Endothelial cell of umbilical vein (primary cell): Measurements from ENCODE around the gene IGFL1. TPM values are rescaled to one million over a fixed set of nuclear protein-coding genes. Genes with fewer than 3 reads are reported as not detected.

Source experiments
- BruUV-seq: library from RNA; stranded (reverse); fragments of 400-500 nt; replicated peaks from 2 replicates; lab custom pipeline; 2021; lab: Mats Ljungman, UMichigan
- CTCF ChIA-PET: fragments of 300-600, 350-600 bp; sonication (Branson Sonifier 250); formaldehyde crosslinking; loops from one replicate; lab custom pipeline; 2021; ENCODE audit warnings: antibody characterized with exemption, inconsistent platforms; lab: Charles Lee
- POLR2A ChIA-PET: fragments of 300-600, 350-600 bp; sonication (Branson Sonifier 250); formaldehyde crosslinking; loops from one replicate; lab custom pipeline; 2021; ENCODE audit warnings: antibody characterized with exemption, inconsistent platforms; lab: Charles Lee
- DNase-seq: peaks from one replicate; pipeline ENCODE4 v3.0.0-alpha.2; 2011; ENCODE audit warnings: low read depth, low spot score
- FAIRE-seq: peaks from 2 replicates; lab custom pipeline; 2011; peaks lifted over from hg19 to GRCh38; lab: Jason Lieb, UNC
- H2AFZ ChIP-seq: 2 replicates; pipeline ENCODE4 v1.6.0; 2012; ENCODE audit warnings: low read depth, low read length, control low read depth, inconsistent platforms
- H3K27ac ChIP-seq: 2 replicates; pipeline ENCODE4 v1.5.1; 2011; ENCODE audit warnings: low read depth, mild to moderate bottlenecking, control low read depth, low read length, moderate library complexity; ENCODE audit not compliant: insufficient read depth
- H3K27me3 ChIP-seq, 2 experiments: 2 replicates each; pipeline versions ENCODE4 v1.6.0 to v1.6.1; 2011; ENCODE audit warnings: low read length in 2 of 2, mixed read lengths in 1 of 2; ENCODE audit not compliant: control insufficient read depth in 2 of 2, insufficient read depth in 2 of 2
- H3K36me3 ChIP-seq, 2 experiments: 2 replicates in 1 of 2; 3 replicates in 1 of 2; pipeline ENCODE4 v1.5.1; 2011; ENCODE audit warnings: low read length in 2 of 2, mild to moderate bottlenecking in 1 of 2, moderate library complexity in 1 of 2; ENCODE audit not compliant: control insufficient read depth in 2 of 2, insufficient read depth in 2 of 2; ENCODE audit errors: extremely low read depth in 1 of 2
- H3K4me1 ChIP-seq: 3 replicates; pipeline ENCODE4 v1.5.1; 2011; ENCODE audit warnings: mild to moderate bottlenecking, low read length; ENCODE audit not compliant: control insufficient read depth, insufficient read depth; ENCODE audit errors: extremely low read depth
- H3K4me2 ChIP-seq: 2 replicates; pipeline ENCODE4 v1.6.1; 2011; ENCODE audit warnings: low read length, control low read depth, mixed read lengths; ENCODE audit not compliant: insufficient read depth
- H3K4me3 ChIP-seq, 3 experiments: fragments of 200-600 bp in 1 of 3; sonication (generic), shearing (Covaris generic) in 1 of 3; replicated peaks in 1 of 3; 2 replicates each; pipeline ENCODE4 v1.5.1; 2011 to 2016; ENCODE audit warnings: control low read depth in 3 of 3, low read length in 3 of 3, mild to moderate bottlenecking in 2 of 3, inconsistent platforms in 1 of 3, low read depth in 1 of 3, moderate library complexity in 1 of 3; ENCODE audit not compliant: insufficient read depth in 1 of 3
- H3K79me2 ChIP-seq: 2 replicates; pipeline ENCODE4 v1.6.0; 2012; ENCODE audit warnings: low read length, inconsistent platforms; ENCODE audit not compliant: control insufficient read depth, insufficient read depth
- H3K9ac ChIP-seq: replicated peaks from 2 replicates; pipeline ENCODE3; 2011; ENCODE audit warnings: low read length, control low read depth; ENCODE audit not compliant: insufficient read depth; ENCODE audit errors: extremely low read depth
- H3K9me1 ChIP-seq: replicated peaks from 3 replicates; pipeline ENCODE4 v1.6.0; 2011; ENCODE audit warnings: mild to moderate bottlenecking, low read length; ENCODE audit not compliant: control insufficient read depth, insufficient read depth; ENCODE audit errors: extremely low read depth
- H3K9me3 ChIP-seq: replicated peaks from 2 replicates; pipeline ENCODE4 v1.5.1; 2012; ENCODE audit warnings: low read length, inconsistent platforms; ENCODE audit not compliant: control insufficient read depth, insufficient read depth
- H4K20me1 ChIP-seq: replicated peaks from 2 replicates; pipeline ENCODE3; 2011; ENCODE audit warnings: mild to moderate bottlenecking, low read length; ENCODE audit not compliant: control insufficient read depth, insufficient read depth; ENCODE audit errors: extremely low read depth
- EZH2 ChIP-seq: IDR thresholded peaks from 2 replicates; pipeline ENCODE4 v1.6.1; 2012; ENCODE audit warnings: borderline replicate concordance, low read depth, mild to moderate bottlenecking, moderate library complexity, low read length, inconsistent platforms; ENCODE audit not compliant: severe bottlenecking
- FOS ChIP-seq: IDR thresholded peaks from 2 replicates; pipeline ENCODE4 v1.6.1; 2011; ENCODE audit warnings: mild to moderate bottlenecking, low read length, moderate library complexity, borderline replicate concordance; ENCODE audit not compliant: insufficient read depth
- GATA2 ChIP-seq: IDR thresholded peaks from 2 replicates; pipeline ENCODE4 v1.7.0; 2011; ENCODE audit warnings: low read depth, mild to moderate bottlenecking, moderate library complexity, mixed read lengths, low read length; ENCODE audit not compliant: insufficient read length, insufficient read depth
- JUN ChIP-seq: IDR thresholded peaks from 2 replicates; pipeline ENCODE4 v1.6.1; 2011; ENCODE audit warnings: borderline replicate concordance, low read depth; ENCODE audit not compliant: insufficient read length, insufficient read depth
- MYC ChIP-seq: IDR thresholded peaks from one replicate; pipeline ENCODE4 v1.6.1; 2011; ENCODE audit warnings: mild to moderate bottlenecking, low read depth, low read length
- POLR2A ChIP-seq: IDR thresholded peaks from 2 replicates; pipeline ENCODE4 v1.6.1; 2012; ENCODE audit warnings: low read depth, mild to moderate bottlenecking, control low read depth, low read length
- POLR2AphosphoS5 ChIP-seq: IDR thresholded peaks from 2 replicates; pipeline ENCODE4 v1.6.1; 2012; ENCODE audit warnings: low read depth, mild to moderate bottlenecking, control low read depth, low read length, moderate library complexity; ENCODE audit not compliant: insufficient read depth
- dilution Hi-C: fragments of 300-500 bp; cut with MboI; formaldehyde crosslinking; loops from one replicate; pipeline ENCODE4 v1.15.0; 2019; ENCODE audit warnings: low sequenced_read_pairs; ENCODE audit not compliant: extremely low pct_ligation_motif_present
- intact Hi-C: fragments of 100-400 bp; cut with micrococcal nuclease; formaldehyde crosslinking; loops from one replicate; pipeline ENCODE4 v1.10.0; 2022
- polyA plus RNA-seq, 4 experiments: library from polyadenylated mRNA; depleted of rRNA in 3 of 4; stranded (reverse) in 3 of 4; unstranded in 1 of 4; fragments of >200 nt; gene quantifications; 2 replicates each; pipeline versions ENCODE4 v1.2.1 to v1.2.3, GENCODE V29; 2011 to 2012; ENCODE audit warnings: missing spikeins in 1 of 4
- total RNA-seq: library from RNA; stranded (reverse); gene quantifications from 2 replicates; pipeline ENCODE4 v1.2.3, GENCODE V29; 2021
- TF ChIP-seq, protein P1 (sequence below): IDR thresholded peaks from 2 replicates; pipeline ENCODE4 v1.6.1; 2011; ENCODE audit not compliant: insufficient read depth, insufficient read length
- TF ChIP-seq, protein P2 (sequence below), 2 donors: IDR thresholded peaks; 1 replicate in 1 of 2; 2 replicates in 1 of 2; pipeline ENCODE4 v1.5.1; 2011; ENCODE audit warnings: low read length in 2 of 2, mild to moderate bottlenecking in 2 of 2, moderate library complexity in 2 of 2, control low read depth in 1 of 2, inconsistent platforms in 1 of 2, low read depth in 1 of 2; ENCODE audit not compliant: insufficient read depth in 1 of 2; ENCODE audit errors: extremely low read depth in 1 of 2

IGFL1 gene
- total and polyA plus RNA-seq, 2 donors (not counting 3 experiments of a cell fraction or from before 2014, with no cell fraction given) = not detected

- dilution Hi-C loops = no loop called here
Observed at GRCh38 chr19:46232468-46232867, 2.9 kb downstream of the IGFL1 start.

DNA sequence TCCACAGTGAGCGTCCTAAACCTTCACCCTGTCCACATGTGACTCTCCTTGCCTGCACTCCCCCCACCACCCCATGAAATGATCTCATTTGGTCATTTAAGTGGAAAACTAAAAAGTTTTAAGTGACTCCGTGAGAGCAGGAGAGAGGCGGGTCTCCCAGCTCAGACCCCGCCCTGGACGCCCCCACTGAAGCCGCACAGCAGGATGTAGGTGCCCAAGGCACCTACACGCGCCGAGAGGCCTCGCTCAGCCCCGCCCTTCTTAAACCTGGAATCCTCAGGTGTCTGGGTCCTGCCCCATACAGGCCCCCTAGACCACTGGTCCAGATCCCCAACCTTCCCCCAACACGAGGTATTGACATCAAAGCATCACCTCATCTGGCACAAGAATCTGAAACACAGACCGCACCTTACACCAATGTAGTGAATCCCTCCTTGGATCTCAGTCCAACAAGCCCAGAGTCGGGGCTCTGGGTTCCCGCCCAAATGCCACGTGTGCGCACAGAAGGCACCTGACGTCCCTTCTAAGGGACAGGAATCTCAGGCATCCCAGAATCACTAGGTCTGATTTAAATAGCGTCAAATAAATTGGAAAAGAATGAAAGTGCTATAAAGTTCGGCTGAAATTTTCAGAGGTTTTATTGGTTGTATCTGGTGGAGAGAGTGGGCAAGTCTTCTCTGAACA lies 3.5 kb downstream of the IGFL1 start:
- ChIA-PET CTCF (no interaction called here), POLR2A (no interaction called here)
- intact Hi-C loops = no loop called here
- TF ChIP-seq POLR2AphosphoS5 (no peak), POLR2A (no peak), MYC (no peak), FOS (no peak), EZH2 (no peak), JUN (no peak), GATA2 (no peak)
- TF ChIP-seq, protein P1, sequence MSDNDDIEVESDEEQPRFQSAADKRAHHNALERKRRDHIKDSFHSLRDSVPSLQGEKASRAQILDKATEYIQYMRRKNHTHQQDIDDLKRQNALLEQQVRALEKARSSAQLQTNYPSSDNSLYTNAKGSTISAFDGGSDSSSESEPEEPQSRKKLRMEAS = no peak
- TF ChIP-seq, protein P2, sequence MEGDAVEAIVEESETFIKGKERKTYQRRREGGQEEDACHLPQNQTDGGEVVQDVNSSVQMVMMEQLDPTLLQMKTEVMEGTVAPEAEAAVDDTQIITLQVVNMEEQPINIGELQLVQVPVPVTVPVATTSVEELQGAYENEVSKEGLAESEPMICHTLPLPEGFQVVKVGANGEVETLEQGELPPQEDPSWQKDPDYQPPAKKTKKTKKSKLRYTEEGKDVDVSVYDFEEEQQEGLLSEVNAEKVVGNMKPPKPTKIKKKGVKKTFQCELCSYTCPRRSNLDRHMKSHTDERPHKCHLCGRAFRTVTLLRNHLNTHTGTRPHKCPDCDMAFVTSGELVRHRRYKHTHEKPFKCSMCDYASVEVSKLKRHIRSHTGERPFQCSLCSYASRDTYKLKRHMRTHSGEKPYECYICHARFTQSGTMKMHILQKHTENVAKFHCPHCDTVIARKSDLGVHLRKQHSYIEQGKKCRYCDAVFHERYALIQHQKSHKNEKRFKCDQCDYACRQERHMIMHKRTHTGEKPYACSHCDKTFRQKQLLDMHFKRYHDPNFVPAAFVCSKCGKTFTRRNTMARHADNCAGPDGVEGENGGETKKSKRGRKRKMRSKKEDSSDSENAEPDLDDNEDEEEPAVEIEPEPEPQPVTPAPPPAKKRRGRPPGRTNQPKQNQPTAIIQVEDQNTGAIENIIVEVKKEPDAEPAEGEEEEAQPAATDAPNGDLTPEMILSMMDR (IDR thresholded peaks at IDR 0.05; ENCODE audit: extremely low read depth in 1 of 2, insufficient read depth in 1 of 2, low read depth in 1 of 2, low read length in 2 of 2) = no peak
- Histone ChIP-seq H3K9me3 (no peaks in the 10 kb centered on the region), H2AFZ (no peak overlapping the region), H3K4me1 (no peaks in the 10 kb centered on the region), H3K9me1 (no peaks in the 10 kb centered on the region), H3K4me3 (no peak overlapping the region), H3K27ac (no peak overlapping the region), H3K79me2 (no peaks in the 10 kb centered on the region), H3K4me2 (no peak overlapping the region), H3K27me3 (peaks cover 3 to 5% of the 10 kb centered on the region in 2 experiments), H4K20me1 (no peaks in the 10 kb centered on the region), H3K9ac (no peak overlapping the region), H3K36me3 (no peaks in the 10 kb centered on the region)
- DNase-seq (no peak), FAIRE-seq (peak; percentile 38)
- BruUV-seq = no TSS peak
- dilution Hi-C loops = no loop called here

More at GRCh38 chr19:46232468-46232867, 2.9 kb downstream of the IGFL1 start:
- no peak for DNase-seq
- Histone ChIP-seq H3K9ac (no peak overlapping the region), H4K20me1 (no peaks in the 10 kb centered on the region), H3K27me3 (peaks cover 3 to 5% of the 10 kb centered on the region in 2 experiments), H3K36me3 (no peaks in the 10 kb centered on the region), H3K9me3 (no peaks in the 10 kb centered on the region), H3K27ac (no peak overlapping the region), H2AFZ (no peak overlapping the region), H3K4me2 (no peak overlapping the region), H3K4me1 (no peaks in the 10 kb centered on the region), H3K4me3 (no peak overlapping the region), H3K9me1 (no peaks in the 10 kb centered on the region), H3K79me2 (no peaks in the 10 kb centered on the region)
- CTCF ChIA-PET = no interaction called here
- intact Hi-C loops = no loop called here
- POLR2A ChIA-PET = no interaction called here
- BruUV-seq = no TSS peak
- TF ChIP-seq POLR2AphosphoS5 = no peak
- no peak for FAIRE-seq
